Mucosa of rectum (tissue), 2 donors: ENCODE results near the gene ARFRP1.
"Not testable (repeated sequence)": the region's sequence is repeated elsewhere in the genome, so short reads cannot be mapped to it uniquely, and the experiment has no call there.

Experiments used
- H3K27ac ChIP-seq, 2 donors: one replicate each; pipeline ENCODE4 v1.7.0; 2013; ENCODE audit warnings: inconsistent platforms in 2 of 2, low read depth in 2 of 2, low read length in 2 of 2
- H3K27me3 ChIP-seq, 2 donors: one replicate each; pipeline ENCODE4 v1.7.0; 2013; ENCODE audit warnings: low read length in 2 of 2; ENCODE audit not compliant: control insufficient read depth in 2 of 2, insufficient read depth in 2 of 2
- H3K36me3 ChIP-seq, 2 donors: one replicate each; pipeline ENCODE4 v1.7.0; 2013; ENCODE audit warnings: low read length in 2 of 2; ENCODE audit not compliant: control insufficient read depth in 2 of 2, insufficient read depth in 2 of 2
- H3K4me1 ChIP-seq, 2 donors: one replicate each; pipeline ENCODE4 v1.7.0; 2013; ENCODE audit warnings: low read length in 2 of 2, mild to moderate bottlenecking in 1 of 2; ENCODE audit not compliant: control insufficient read depth in 2 of 2, insufficient read depth in 2 of 2
- H3K4me3 ChIP-seq, 2 donors: one replicate each; pipeline ENCODE4 v1.7.0; 2013; ENCODE audit warnings: low read length in 2 of 2
- H3K9ac ChIP-seq, 2 donors: one replicate each; pipeline ENCODE4 v1.7.0; 2013; ENCODE audit warnings: low read length in 2 of 2, low read depth in 1 of 2, mild to moderate bottlenecking in 1 of 2
- H3K9me3 ChIP-seq, 2 donors: one replicate each; pipeline ENCODE4 v1.7.0; 2013; ENCODE audit warnings: low read length in 2 of 2; ENCODE audit not compliant: control insufficient read depth in 2 of 2
- donor health status: healthy.
- donor health status: Normal muscosa, but diverticular disease.

The ARFRP1 gene

DNA sequence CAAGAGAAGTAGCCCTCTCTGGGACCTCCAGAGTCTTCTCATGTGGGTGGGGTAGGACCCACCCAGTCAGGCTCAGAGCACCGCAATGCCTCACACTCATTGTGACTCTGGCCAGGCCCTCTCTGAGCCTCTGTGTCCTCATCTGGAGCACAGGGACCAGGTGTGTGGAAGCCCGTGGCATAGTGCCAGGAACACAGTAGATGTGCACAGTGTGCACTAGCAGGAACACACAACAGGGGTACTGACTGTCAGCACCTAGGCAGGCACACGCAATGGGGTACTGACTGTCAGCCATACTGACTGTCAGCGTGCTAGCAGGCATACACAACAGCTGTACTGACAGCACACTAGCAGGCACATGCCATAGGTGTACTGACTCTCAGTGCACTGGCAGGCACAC, 52.5 kb downstream of the ARFRP1 start:
- H3K4me1 ChIP-seq, result peaks cover 24 to 25% of the 10 kb centered on the region in 2 donors
- H3K27me3 ChIP-seq, result peaks cover 11 to 15% of the 10 kb centered on the region in 2 donors
- H3K36me3 ChIP-seq, result no peaks in the 10 kb centered on the region
- H3K27ac ChIP-seq, result no peak overlapping the region
- no peak overlapping the region for H3K9ac ChIP-seq
- H3K9me3 ChIP-seq, result no peaks in the 10 kb centered on the region
- no peak overlapping the region for H3K4me3 ChIP-seq

DNA sequence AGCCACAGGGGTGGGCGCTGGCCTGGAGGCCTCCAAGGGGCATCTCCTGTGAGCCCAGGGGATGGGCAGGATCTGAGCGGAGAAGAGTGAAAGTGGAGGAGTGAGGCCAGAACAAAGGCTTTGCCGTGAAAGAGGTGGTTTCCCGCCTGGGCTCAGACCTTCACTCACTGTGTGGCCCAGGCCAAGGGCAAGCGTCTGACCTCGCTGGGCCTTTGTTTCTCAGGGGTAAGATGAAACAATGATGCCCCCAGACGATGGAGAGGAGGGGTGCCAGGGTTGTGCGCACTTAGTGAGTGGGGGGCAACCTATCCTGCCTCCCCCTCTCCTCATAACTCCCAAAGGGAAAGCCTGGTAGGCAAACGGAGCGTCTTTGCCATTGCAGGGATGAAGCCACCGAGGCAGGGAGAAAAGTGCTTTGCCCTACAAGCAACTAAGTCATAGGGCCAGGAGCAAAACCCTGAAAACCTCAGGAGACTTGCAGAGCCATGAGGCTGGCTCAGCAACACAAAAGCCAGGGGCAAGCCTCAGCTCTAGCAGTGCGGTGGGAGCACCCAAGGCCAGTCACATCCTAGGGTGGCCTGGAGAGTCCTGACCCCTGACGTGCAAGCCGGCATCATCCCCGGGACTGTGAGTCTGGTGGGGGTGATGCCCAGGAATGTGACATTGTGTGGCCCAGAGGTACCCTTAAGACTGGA, 53.7 kb downstream of the ARFRP1 start:
- H3K27me3 ChIP-seq, result peaks cover 11 to 15% of the 10 kb centered on the region in 2 donors
- H3K9ac ChIP-seq, result no peak overlapping the region
- H3K4me3 ChIP-seq, result peak overlapping the region in 1 of 2 donors; percentile 50
- H3K36me3 ChIP-seq, result no peaks in the 10 kb centered on the region
- no peaks in the 10 kb centered on the region for H3K9me3 ChIP-seq
- peak overlapping the region in 1 of 2 donors; percentile 38 for H3K27ac ChIP-seq
- peaks cover 20 to 21% of the 10 kb centered on the region in 2 donors for H3K4me1 ChIP-seq

- Histone ChIP-seq H3K9ac (peak within 1 kb of the TSS in 1 of 2 donors; percentile 7), H3K9me3 (no peaks in the 10 kb centered on the region), H3K27me3 (peaks cover 11 to 15% of the 10 kb centered on the region in 2 donors), H3K27ac (peak within 1 kb of the TSS; percentile 27 to 38), H3K4me3 (peak within 1 kb of the TSS; percentile 37 to 50), H3K36me3 (no peaks in the 10 kb centered on the region), H3K4me1 (peaks cover 13 to 15% of the 10 kb centered on the region in 2 donors)
Measured at GRCh38 chr20:63653041-63653973, 54.5 kb downstream of the ARFRP1 start, which contains the start of gene STMN3. STMN3 (minus strand) TSS chr20:63653424; CDS start chr20:63653345, 79 bp downstream.

GRCh38 chr20:63652192-63652980, 55.4 kb downstream of the ARFRP1 start:
- Histone ChIP-seq H3K9me3 (no peaks in the 10 kb centered on the region), H3K4me1 (peaks cover 7 to 10% of the 10 kb centered on the region in 2 donors), H3K27me3 (peaks cover 11 to 15% of the 10 kb centered on the region in 2 donors), H3K27ac (no peak overlapping the region), H3K36me3 (no peaks in the 10 kb centered on the region), H3K4me3 (peak overlapping the region; percentile 13 to 37), H3K9ac (peak overlapping the region in 1 of 2 donors; percentile 7)

DNA sequence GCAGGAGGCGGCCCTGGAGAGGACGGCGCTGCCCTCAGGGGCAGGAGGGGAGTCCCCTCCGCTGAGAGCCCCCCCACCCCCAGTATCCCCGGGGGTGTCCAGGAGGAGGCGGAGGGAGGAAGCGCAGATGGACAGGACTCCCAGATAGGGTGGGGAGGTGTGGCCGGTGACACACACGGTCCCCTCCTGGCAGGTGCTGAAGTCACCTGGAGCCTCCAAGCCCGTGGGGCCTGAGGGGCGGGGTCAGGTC, 55.9 kb downstream of the ARFRP1 start:
- H3K36me3 ChIP-seq, result no peaks in the 10 kb centered on the region
- H3K9ac ChIP-seq, result no peak overlapping the region
- H3K4me1 ChIP-seq, result peaks cover 7 to 10% of the 10 kb centered on the region in 2 donors
- H3K4me3 ChIP-seq, result no peak overlapping the region
- no peak overlapping the region for H3K27ac ChIP-seq
- no peaks in the 10 kb centered on the region for H3K9me3 ChIP-seq
- H3K27me3 ChIP-seq, result peaks cover 11 to 15% of the 10 kb centered on the region in 2 donors

- not testable (repeated sequence) for H3K36me3 ChIP-seq, H3K9ac ChIP-seq, H3K4me3 ChIP-seq, H3K9me3 ChIP-seq, H3K27ac ChIP-seq
- H3K4me1 ChIP-seq, result peaks cover 7 to 10% of the 10 kb centered on the region in 2 donors
- peaks cover 13 to 15% of the 10 kb centered on the region in 2 donors for H3K27me3 ChIP-seq
Measured at GRCh38 chr20:63650486-63650885, 57.3 kb downstream of the ARFRP1 start.

GRCh38 chr20:63648895-63649589, 58.7 kb downstream of the ARFRP1 start:
- H3K9me3 ChIP-seq, result no peaks in the 10 kb centered on the region
- peaks cover 6 to 12% of the 10 kb centered on the region in 2 donors for H3K27me3 ChIP-seq
- H3K4me1 ChIP-seq, result peaks cover 7% of the 10 kb centered on the region in 2 donors
- H3K27ac ChIP-seq, result no peak overlapping the region
- no peak overlapping the region for H3K9ac ChIP-seq
- H3K36me3 ChIP-seq, result no peaks in the 10 kb centered on the region
- H3K4me3 ChIP-seq, result no peak overlapping the region
